ENCODE results near the gene SYT1.

- TF ChIP-seq CTCF (IDR thresholded peaks at IDR 0.05) (no peak), POLR2A (IDR thresholded peaks at IDR 0.05) (no peak)
These were observed 159.2 kb downstream of the SYT1 start for GRCh38 chr12:79023784-79024183.

All from uterus (tissue), 2 donors.